Activated naive CD8-positive, alpha-beta T cell (primary cell): ENCODE measurements around the gene YIPF2.
"Not testable (repeated sequence)": the region's sequence is repeated elsewhere in the genome, so short reads cannot be mapped to it uniquely, and the experiment has no call there.

Experiments used
- H3K27ac Mint-ChIP-seq: one replicate; pipeline ENCODE4 v1.8.0; 2021; ENCODE audit warnings: mixed read lengths
- H3K27me3 Mint-ChIP-seq: one replicate; pipeline ENCODE4 v1.8.0; 2021; ENCODE audit warnings: mixed read lengths
- H3K36me3 Mint-ChIP-seq: one replicate; pipeline ENCODE4 v1.8.0; 2021; ENCODE audit warnings: mixed read lengths
- H3K4me1 Mint-ChIP-seq: one replicate; pipeline ENCODE4 v1.8.0; 2021; ENCODE audit warnings: low read depth, mixed read lengths
- H3K4me3 Mint-ChIP-seq: one replicate; pipeline ENCODE4 v1.8.0; 2021; ENCODE audit warnings: mild to moderate bottlenecking, mixed read lengths
- H3K9me3 Mint-ChIP-seq: one replicate; pipeline ENCODE4 v1.8.0; 2021; ENCODE audit warnings: low read depth, mixed read lengths

Gene YIPF2

GRCh38 chr19:10959277-10959968 is 31.0 kb upstream of the YIPF2 start:
- H3K9me3 Mint-ChIP-seq, H3K36me3 Mint-ChIP-seq, H3K27me3 Mint-ChIP-seq, H3K27ac Mint-ChIP-seq: not testable (repeated sequence)
- Mint-ChIP-seq H3K4me1 (peaks cover 29% of the 10 kb centered on the region), H3K4me3 (peak overlapping the region; percentile 89)

- Mint-ChIP-seq H3K36me3 (no peaks in the 10 kb centered on the region), H3K4me1 (no peaks in the 10 kb centered on the region), H3K9me3 (no peaks in the 10 kb centered on the region), H3K4me3 (no peak overlapping the region), H3K27ac (no peak overlapping the region), H3K27me3 (no peaks in the 10 kb centered on the region)
Observed at GRCh38 chr19:10952809-10953208, 24.4 kb upstream of the YIPF2 start.

- H3K4me1 Mint-ChIP-seq = peaks cover 4% of the 10 kb centered on the region
- no peaks in the 10 kb centered on the region for H3K9me3 Mint-ChIP-seq
- no peak overlapping the region for H3K4me3 Mint-ChIP-seq
- H3K27ac Mint-ChIP-seq = no peak overlapping the region
- H3K27me3 Mint-ChIP-seq = no peaks in the 10 kb centered on the region
- H3K36me3 Mint-ChIP-seq = no peaks in the 10 kb centered on the region
Observed at GRCh38 chr19:10946958-10947657, 18.7 kb upstream of the YIPF2 start.

- Mint-ChIP-seq H3K4me3 (no peak overlapping the region), H3K27me3 (no peaks in the 10 kb centered on the region), H3K36me3 (no peaks in the 10 kb centered on the region), H3K4me1 (peaks cover 7% of the 10 kb centered on the region), H3K9me3 (no peaks in the 10 kb centered on the region), H3K27ac (no peak overlapping the region)
Observed at GRCh38 chr19:10945264-10945663, 16.8 kb upstream of the YIPF2 start.

DNA sequence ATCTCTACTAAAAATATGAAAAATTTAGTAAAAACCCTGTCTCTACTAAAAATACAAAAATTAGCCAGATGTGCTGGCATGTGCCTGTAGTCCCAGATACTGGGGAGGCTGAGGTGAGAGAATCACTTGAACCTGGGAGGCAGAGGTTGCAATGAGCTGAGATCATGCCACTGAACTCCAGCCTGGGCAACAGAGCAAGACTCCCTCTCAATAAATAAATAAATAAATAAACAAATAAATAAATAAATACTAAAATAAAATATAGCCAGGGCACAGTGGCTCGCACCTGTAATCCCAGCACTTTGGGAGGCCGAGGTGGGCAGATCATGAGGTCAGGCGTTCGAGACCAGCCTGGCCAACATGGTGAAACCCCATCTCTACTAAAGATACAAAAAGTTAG is 15.0 kb upstream of the YIPF2 start:
- not testable (repeated sequence) for H3K27ac Mint-ChIP-seq, H3K36me3 Mint-ChIP-seq, H3K4me3 Mint-ChIP-seq

DNA sequence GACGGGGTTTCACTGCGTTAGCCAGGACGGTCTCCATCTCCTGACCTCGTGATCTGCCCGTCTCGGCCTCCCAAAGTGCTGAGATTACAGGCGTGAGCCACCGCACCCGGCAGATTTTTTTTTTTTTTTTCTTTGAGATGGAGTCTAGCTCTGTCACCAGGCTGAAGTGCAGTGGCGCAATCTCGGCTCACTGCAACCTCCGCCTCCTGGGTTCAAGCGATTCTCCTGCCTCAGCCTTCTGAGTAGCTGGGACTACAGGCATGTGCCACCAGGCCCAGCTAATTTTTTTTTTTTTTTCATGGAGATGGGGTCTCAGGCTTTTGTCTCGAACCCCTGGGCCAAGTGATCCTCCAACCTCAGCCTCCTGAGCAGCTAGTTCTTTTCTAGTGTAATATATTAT is 13.2 kb upstream of the YIPF2 start:
- H3K9me3 Mint-ChIP-seq, H3K27me3 Mint-ChIP-seq, H3K4me3 Mint-ChIP-seq, H3K36me3 Mint-ChIP-seq, H3K27ac Mint-ChIP-seq, H3K4me1 Mint-ChIP-seq: not testable (repeated sequence)

More for the DNA sequence above, 15.0 kb upstream of the YIPF2 start:
- H3K9me3 Mint-ChIP-seq, H3K4me1 Mint-ChIP-seq, H3K27me3 Mint-ChIP-seq: not testable (repeated sequence)

DNA sequence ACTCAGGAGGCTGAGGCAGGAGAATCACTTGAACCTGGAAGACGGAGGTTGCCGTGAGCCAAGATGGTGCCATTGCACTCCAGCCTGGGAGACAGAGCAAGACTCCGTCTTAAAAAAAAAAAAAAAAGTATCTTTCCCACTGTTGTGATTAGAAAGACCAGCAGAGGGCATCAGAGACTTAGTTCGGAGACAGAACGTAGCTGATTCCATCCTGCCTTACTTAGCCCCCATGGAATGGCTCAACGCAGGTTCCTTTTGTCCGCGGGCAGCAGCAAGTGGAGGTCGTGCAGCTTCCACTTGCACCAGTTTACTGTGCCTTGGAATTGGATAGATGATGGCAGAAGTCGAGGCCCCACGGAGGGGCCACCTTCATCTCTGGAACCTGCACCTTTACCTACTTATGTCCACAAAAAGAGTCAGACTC is 8.2 kb upstream of the YIPF2 start:
- Mint-ChIP-seq H3K27me3 (no peaks in the 10 kb centered on the region), H3K4me3 (no peak overlapping the region), H3K4me1 (peaks cover 5% of the 10 kb centered on the region), H3K27ac (no peak overlapping the region), H3K9me3 (no peaks in the 10 kb centered on the region), H3K36me3 (no peaks in the 10 kb centered on the region)

DNA sequence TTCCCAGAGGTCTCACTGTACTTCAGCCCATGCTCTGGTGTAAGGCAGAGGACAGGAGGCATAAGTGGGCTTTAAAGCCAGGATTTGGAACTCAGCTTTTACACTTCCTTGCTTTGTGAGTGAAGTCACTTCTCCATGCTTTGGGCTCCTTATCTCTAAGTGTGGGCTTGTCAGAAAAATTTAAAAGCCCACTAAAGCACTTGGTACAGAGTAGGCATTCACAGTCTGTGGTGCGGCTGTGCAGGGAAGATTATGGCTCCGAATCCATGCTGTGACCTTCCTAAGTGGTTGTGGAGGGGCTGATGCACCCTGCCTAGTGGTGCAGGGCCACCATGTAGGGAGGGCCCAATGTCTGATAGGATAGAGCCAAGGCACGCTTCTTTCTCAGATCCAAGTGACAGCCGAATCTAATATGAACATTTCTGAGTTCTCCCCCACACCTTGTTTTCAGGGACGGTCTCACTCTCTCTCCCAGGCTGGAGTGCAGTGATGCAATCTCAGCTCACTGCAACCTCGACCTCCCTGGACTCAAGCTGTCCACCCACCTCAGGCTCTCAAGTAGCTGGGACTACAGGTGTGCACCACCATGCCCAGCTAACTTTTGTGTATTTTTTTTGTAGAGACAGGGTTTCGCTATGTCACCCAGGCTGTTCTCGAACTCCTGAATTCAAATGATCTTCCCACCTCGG is 7.1 kb upstream of the YIPF2 start:
- Mint-ChIP-seq H3K27ac (no peak overlapping the region), H3K4me1 (peaks cover 8% of the 10 kb centered on the region), H3K36me3 (no peaks in the 10 kb centered on the region), H3K9me3 (no peaks in the 10 kb centered on the region), H3K27me3 (no peaks in the 10 kb centered on the region), H3K4me3 (no peak overlapping the region)

- Mint-ChIP-seq H3K27ac (no peak overlapping the region), H3K36me3 (peaks cover 2% of the 10 kb centered on the region), H3K4me3 (peak overlapping the region; percentile 81)
Observed at GRCh38 chr19:10929402-10929794, 959 bp upstream of the YIPF2 start.

GRCh38 chr19:10927730-10928562 is 493 bp downstream of the YIPF2 start:
- H3K9me3 Mint-ChIP-seq = no peaks in the 10 kb centered on the region

More at GRCh38 chr19:10929402-10929794, 959 bp upstream of the YIPF2 start:
- Mint-ChIP-seq H3K27me3 (no peaks in the 10 kb centered on the region), H3K9me3 (no peaks in the 10 kb centered on the region), H3K4me1 (peaks cover 20% of the 10 kb centered on the region)

DNA sequence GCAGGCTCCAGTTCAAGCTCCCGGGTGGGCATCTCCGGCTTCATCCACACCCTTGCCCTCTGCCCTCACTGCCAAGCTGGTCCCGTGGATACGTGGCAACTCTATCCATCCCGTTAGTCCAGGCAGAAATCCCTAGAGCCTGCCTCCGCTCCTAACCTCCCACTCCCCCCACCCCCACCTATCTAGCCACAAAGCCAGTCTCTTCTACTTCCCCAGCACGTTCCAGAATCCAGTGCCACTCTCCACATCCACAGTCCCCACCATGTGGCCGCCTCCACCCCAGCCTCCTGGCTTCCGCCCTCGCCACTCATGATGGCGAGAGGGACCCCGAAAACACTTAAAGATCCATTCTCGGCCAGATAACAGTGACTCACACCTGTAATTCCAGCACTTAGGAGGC is 3.8 kb downstream of the YIPF2 start:
- peaks cover 2% of the 10 kb centered on the region for H3K36me3 Mint-ChIP-seq
- H3K9me3 Mint-ChIP-seq = no peaks in the 10 kb centered on the region
- H3K27me3 Mint-ChIP-seq = no peaks in the 10 kb centered on the region
- H3K27ac Mint-ChIP-seq = no peak overlapping the region
- peaks cover 8% of the 10 kb centered on the region for H3K4me1 Mint-ChIP-seq
- H3K4me3 Mint-ChIP-seq = no peak overlapping the region

More at GRCh38 chr19:10927730-10928562, 493 bp downstream of the YIPF2 start:
- peaks cover 20% of the 10 kb centered on the region for H3K4me1 Mint-ChIP-seq
- H3K4me3 Mint-ChIP-seq = peak overlapping the region; percentile 91
- peaks cover 2% of the 10 kb centered on the region for H3K36me3 Mint-ChIP-seq
- peak overlapping the region; percentile 41 for H3K27ac Mint-ChIP-seq
- no peaks in the 10 kb centered on the region for H3K27me3 Mint-ChIP-seq

GRCh38 chr19:10923260-10924112 is 5.0 kb downstream of the YIPF2 start:
- Mint-ChIP-seq H3K4me3 (no peak overlapping the region), H3K27ac (no peak overlapping the region), H3K9me3 (no peaks in the 10 kb centered on the region), H3K36me3 (peaks cover 2% of the 10 kb centered on the region), H3K4me1 (peaks cover 7% of the 10 kb centered on the region), H3K27me3 (no peaks in the 10 kb centered on the region)

- Mint-ChIP-seq H3K4me3 (no peak overlapping the region), H3K36me3 (peaks cover 2% of the 10 kb centered on the region), H3K27ac (peak overlapping the region; percentile 50), H3K27me3 (no peaks in the 10 kb centered on the region), H3K9me3 (no peaks in the 10 kb centered on the region), H3K4me1 (peaks cover 4% of the 10 kb centered on the region)
Observed at GRCh38 chr19:10922638-10923014, 5.8 kb downstream of the YIPF2 start.
